ENCODE measurements around the gene ACOX3.

GRCh38 chr4:8383016-8383415 is 57.5 kb downstream of the ACOX3 start:
- TF ChIP-seq CTCF (IDR thresholded peaks at IDR 0.05) (no peak), POLR2A (IDR thresholded peaks at IDR 0.05) (no peak)
